ELR (cell line): ENCODE measurements around the gene CCDC57.
A peak's percentile ranks its signal among the peaks of the same experiment; 100 is the strongest.

Source experiments
- DNase-seq: peaks from one replicate; pipeline ENCODE4 v3.0.0-alpha.2; 2015; ENCODE audit warnings: low read depth

Gene CCDC57

DNA sequence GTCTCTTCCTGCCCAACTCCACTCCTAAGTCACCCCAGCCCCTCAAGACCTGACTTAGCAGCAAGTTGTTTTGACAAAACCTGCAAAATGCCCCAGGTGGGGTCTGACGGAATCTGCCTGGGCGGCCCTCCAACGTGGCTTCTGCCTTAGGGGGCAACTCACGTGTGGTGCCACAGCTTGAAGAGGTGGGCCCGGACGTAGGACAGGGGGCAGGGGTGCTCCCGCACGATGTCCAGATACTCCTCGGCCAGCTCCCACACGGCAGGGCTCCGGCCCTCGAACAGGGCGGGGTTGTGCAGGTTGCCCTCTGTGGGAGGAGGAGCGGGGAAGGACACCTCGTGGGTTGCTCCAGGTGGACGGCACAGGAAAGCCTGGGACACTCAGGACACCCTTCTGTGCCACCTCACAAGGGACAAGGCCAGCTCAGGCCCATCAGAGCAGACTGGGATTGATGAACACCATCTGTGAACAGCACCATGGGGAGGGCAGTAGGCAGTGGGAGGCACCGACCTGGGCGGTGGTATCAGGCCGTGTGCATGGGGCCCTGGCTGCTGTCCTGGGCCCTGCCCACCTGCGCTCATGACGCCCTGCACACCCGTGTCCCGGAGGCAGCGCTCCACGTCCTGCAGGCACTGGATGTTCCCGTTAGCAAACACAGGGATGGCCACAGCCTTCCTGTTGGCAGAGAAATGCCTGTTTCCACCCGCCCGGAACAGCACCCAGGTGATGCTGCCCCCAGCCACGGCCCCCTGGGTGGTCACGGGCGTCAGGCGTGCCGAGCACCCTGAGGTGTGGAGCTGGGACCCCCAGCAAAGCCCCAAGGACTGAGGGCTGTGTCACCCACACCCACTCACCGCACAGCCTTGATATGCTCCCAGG, 151.4 kb downstream of the CCDC57 start:
- DNase-seq = no peak

- no peak for DNase-seq
These were observed 152.0 kb downstream of the CCDC57 start for GRCh38 chr17:82060614-82061013.

DNA sequence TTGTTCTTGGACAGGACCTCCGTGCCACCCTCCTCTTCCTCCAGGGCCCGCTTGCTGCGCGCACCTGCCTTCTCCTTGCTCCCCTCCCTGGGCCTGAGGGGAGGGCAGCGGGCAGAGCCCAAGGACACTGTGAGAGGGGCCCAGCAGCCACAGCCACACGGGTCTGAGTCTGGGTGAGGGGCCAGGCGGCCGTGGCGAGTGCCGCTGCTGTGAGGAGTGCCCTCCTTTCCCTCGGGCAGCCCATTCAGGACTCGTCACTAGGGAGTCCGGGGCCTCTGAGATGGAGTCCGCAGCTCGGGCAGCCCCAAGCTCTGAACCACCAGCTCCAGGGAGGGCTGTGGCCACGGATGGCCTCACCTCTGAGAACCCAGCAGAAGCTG, 152.7 kb downstream of the CCDC57 start:
- no peak for DNase-seq

GRCh38 chr17:82059272-82060000, 153.2 kb downstream of the CCDC57 start:
- no peak for DNase-seq

GRCh38 chr17:82058855-82059249, 153.8 kb downstream of the CCDC57 start:
- DNase-seq = no peak

DNA sequence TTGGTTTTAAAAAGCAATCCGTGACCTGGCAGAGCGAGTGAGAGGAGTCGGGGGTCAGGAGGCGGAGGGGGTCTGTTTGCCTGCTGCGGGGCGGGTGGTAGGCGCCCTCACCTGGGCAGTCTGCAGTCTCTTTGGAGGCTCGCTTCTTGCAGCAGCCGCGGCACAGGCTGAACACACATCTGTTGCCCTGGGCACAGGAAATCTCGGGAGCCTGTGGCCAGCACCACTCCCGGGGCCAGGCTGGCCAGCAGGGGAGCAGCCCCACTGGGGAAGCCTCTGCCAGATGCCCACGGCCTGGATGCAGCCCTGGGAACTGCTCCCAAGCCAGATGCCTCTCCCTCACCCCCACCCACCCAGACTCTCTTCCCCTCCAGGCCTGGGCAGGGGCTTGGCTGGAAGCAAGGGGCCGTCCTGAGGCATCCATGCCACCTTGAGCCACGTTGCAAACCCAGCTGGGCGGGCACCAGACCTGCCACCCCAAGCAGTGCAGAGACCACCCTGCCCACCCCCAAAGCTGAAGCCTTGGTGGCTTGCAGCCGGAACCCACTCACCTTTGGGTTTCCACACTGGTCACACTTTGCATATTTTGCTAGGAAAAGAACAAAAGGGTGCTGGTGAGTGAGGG, 154.3 kb downstream of the CCDC57 start:
- DNase-seq = no peak

GRCh38 chr17:82056729-82057621, 155.7 kb downstream of the CCDC57 start:
- no peak for DNase-seq

- DNase-seq = no peak
These were observed 156.5 kb downstream of the CCDC57 start for GRCh38 chr17:82055965-82056728.

GRCh38 chr17:82055023-82055964, 157.3 kb downstream of the CCDC57 start:
- no peak for DNase-seq

DNA sequence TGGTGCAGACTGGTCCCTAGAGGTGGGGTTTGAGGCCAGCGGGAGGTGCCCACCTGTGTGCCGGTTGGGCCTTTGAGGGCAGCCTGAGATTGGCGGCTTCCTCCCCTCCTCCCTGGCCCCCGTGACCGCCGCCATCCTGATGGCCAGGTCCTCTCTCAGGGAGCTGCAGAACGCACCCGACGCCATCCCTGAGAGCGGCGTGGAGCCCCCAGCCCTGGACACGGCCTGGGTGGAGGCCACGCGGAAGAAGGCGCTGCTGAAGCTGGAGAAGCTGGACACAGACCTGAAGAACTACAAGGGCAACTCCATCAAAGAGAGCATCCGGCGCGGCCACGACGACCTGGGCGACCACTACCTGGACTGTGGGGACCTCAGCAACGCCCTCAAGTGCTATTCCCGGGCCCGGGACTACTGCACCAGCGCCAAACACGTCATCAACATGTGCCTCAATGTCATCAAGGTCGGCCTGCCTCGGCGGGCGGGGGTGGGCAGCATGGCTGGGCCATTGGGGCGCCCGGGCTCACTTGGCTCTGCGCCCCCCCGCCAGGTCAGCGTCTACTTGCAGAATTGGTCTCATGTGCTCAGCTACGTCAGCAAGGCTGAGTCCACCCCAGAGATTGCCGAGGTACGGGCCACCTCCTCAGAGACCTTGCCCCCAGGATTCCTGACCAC, 158.2 kb downstream of the CCDC57 start:
- no peak for DNase-seq

DNA sequence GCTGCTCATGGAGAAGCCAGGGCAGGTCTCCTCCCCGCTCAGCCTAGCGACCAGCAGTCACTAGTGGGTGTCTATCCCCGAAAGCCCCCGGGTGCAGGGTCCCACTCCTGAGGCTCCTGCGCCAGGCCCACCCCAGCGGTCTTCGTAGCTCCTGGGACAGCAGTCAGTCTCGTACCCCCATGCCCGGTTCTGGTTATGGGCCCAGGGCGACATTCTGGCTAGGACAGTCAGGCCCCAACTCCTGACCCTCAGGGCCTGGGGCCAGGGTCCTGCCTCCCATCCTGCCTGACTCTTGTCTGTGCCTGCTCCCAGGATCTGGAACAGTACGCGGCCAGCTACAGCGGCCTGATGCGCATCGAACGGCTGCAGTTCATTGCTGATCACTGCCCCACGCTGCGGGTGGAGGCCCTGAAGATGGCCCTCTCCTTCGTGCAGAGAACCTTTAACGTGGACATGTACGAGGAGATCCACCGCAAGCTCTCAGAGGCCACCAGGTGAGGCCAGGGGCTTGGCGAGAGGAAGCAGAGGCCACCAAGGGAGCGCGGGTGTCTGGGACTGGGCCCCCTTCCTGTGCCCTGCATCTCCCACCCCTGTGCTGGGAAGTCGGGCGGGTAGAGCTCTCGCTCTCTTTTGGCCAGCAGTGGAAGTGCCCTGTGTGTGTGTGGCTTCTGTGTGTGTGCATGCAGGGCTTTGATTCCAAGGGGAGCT, 158.9 kb downstream of the CCDC57 start:
- no peak for DNase-seq

DNA sequence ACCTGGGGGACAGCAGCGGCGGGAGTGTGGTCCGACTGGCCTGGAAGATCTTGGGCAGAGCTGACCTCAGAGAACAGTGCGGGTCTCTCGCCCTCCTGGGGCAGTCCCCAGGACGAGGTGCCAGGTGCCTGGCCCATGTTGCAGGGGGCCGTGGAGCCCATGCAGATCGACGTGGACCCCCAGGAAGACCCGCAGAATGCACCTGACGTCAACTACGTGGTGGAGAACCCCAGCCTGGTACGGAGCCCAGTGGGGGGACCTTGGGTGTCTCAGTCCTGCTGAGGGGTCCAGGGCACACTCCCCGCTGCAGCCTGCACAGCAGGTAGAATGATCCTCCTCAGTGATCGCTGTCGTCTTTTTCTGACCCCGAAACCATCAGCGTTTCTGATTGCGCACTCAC, 159.5 kb downstream of the CCDC57 start:
- DNase-seq = no peak

DNA sequence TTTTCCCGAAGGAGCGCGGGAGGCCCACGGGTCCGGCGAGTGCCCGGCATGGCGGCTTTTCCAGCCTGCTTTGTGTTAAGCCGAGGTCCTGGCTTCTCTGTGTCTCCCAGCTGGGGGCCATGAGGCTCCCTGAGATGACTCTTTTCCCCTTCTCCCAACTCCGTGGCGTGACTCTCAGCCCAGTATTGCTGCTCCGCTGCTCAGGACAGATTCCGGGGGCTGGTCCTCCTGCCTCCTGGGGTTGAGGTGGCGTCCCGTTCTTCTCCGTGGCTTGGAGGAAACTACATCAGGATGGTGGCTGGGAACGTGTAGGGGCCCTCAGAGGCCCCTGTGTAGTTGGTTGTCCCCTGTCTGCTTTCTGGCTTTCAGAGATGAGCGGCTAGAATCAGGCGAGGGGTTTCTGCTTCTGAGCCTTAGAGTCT, 160.0 kb downstream of the CCDC57 start:
- DNase-seq = peak; percentile 29

DNA sequence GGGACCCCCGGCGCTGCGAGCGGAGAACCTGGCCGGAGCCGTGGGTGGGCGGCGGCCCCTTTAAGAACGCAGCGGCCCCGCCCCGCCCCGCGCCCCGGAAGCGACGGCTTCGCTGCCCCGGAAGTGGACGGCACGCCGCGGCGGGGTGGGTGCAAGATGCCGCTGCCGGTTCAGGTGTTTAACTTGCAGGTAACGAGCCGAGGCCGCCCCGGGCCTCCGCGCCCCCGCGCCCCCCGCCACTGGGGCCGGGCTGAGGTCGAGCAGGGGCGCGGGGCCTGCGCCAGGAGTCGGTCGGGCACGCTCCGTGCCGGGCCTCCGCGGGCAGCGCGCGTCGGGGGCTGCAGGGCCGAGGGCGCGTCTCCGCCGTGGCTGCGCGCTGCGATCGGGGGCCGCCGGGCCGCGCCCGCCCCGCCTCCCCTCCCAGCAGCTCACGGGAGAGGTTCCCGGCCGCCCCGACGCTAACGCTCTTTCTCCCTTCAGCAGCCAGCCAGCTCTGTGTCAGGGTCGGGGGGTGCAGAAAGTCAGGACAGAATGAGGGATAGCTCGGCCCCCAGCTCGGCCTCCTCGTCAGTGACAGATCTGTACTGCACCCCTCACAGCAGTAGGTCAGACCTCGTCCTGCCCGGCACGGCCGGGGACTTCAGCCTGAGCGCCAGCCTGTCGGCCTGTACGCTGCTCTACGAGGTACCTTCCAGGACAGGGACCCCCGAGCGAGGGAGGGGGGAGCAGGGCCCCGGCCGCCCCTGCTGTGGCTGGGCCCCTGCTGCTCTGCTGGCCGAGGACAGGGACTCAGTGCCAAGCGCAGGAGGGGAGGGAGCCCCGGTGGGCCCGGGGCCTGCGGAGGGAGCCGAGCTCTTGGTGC, 160.6 kb downstream of the CCDC57 start, which contains the start of the genes GPS1 and RFNG:
GPS1 (plus strand) TSS at position 123 of the 862 bp plus-strand sequence; CDS start at position 157, 34 bp downstream.
RFNG (minus strand) TSS at position 36 of the 862 bp plus-strand sequence. CDS start 45 bp downstream, outside the sequence.
- DNase-seq = peak; percentile 78
